K562 (cell line): ENCODE results near the gene EPHB6. TPM values are rescaled to one million over a fixed set of nuclear protein-coding genes. Genes with fewer than 3 reads are reported as not detected.

Source experiments
- ARNT ChIP-seq, 2 experiments: fragments of 450-650 bp; IDR thresholded peaks; 2 replicates each; pipeline ENCODE4 v1.6.1; 2016; ENCODE audit warnings: mild to moderate bottlenecking in 1 of 2
- CBFA2T2 ChIP-seq: fragments of 450-650 bp; conservative IDR thresholded peaks from 2 replicates; pipeline ENCODE4 v1.6.1; 2017; ENCODE audit warnings: mild to moderate bottlenecking
- E2F6 ChIP-seq, 2 experiments: IDR thresholded peaks; 2 replicates each; pipeline ENCODE4 v1.6.1; 2011; ENCODE audit warnings: borderline replicate concordance in 1 of 2, control low read depth in 1 of 2, low read depth in 1 of 2, low read length in 1 of 2, mild to moderate bottlenecking in 1 of 2, mixed read lengths in 1 of 2, moderate library complexity in 1 of 2; ENCODE audit not compliant: insufficient read depth in 1 of 2, insufficient read length in 1 of 2, poor library complexity in 1 of 2, severe bottlenecking in 1 of 2; ENCODE audit errors: extremely low read depth in 1 of 2
- GABPA ChIP-seq: fragments of 200-800 bp; sonication (Bioruptor generic); conservative IDR thresholded peaks from 2 replicates; pipeline ENCODE4 v1.6.1; 2016; ENCODE audit warnings: low read depth, missing genetic modification characterization, missing compliant biosample characterization
- GTF2F1 ChIP-seq: IDR thresholded peaks from 2 replicates; pipeline ENCODE4 v1.6.1; 2011; ENCODE audit warnings: low read depth, low read length, improper control_type of control experiment
- HDGF ChIP-seq: fragments of 450-650 bp; IDR thresholded peaks from 2 replicates; pipeline ENCODE4 v1.6.1; 2016
- HES1 ChIP-seq: fragments of 450-650 bp; IDR thresholded peaks from 2 replicates; pipeline ENCODE4 v1.6.1; 2016; ENCODE audit warnings: low read depth, mild to moderate bottlenecking, moderate library complexity
- PRDM10 ChIP-seq: fragments of 450-650 bp; IDR thresholded peaks from 2 replicates; pipeline ENCODE4 v1.6.1; 2018; ENCODE audit not compliant: partially characterized antibody
- PRPF4 ChIP-seq: fragments of 200-400 bp; formaldehyde crosslinking; IDR thresholded peaks from one replicate; pipeline ENCODE4 v1.6.1; 2017; ENCODE audit warnings: low read length, low read depth, mild to moderate bottlenecking; ENCODE audit not compliant: insufficient read depth, poor library complexity, severe bottlenecking
- RERE ChIP-seq: sonication (generic); formaldehyde crosslinking; IDR thresholded peaks from 2 replicates; pipeline ENCODE4 v1.8.0; 2023; ENCODE audit warnings: missing genetic modification reagents, mild to moderate bottlenecking, borderline replicate concordance
- SMARCB1 ChIP-seq: IDR thresholded peaks from 2 replicates; pipeline ENCODE4 v1.6.1; 2011; ENCODE audit warnings: improper control_type of control experiment, low read depth; ENCODE audit not compliant: insufficient read length
- SNAPC5 ChIP-seq: fragments of 250-450 bp; sonication (Bioruptor Pico); IDR thresholded peaks from 2 replicates; pipeline ENCODE4 v1.8.0; 2021; ENCODE audit warnings: moderate library complexity, mild to moderate bottlenecking, inconsistent platforms
- ZNF444 ChIP-seq: fragments of 250-450 bp; sonication (Bioruptor Pico); IDR thresholded peaks from 2 replicates; pipeline ENCODE4 v1.4.0; 2020; ENCODE audit warnings: mild to moderate bottlenecking, moderate library complexity
- polyA plus RNA-seq, 8 experiments: library from polyadenylated mRNA; depleted of rRNA in 4 of 8; stranded (reverse) in 5 of 8; unstranded in 3 of 8; fragments of >200 nt; fragmentation: Nextera tagmentation in 2 of 8; fragmentation: Illumina TruSeq in 1 of 8; extraction: Ambion mirVana in 2 of 8; extraction: Trizol in 1 of 8; gene quantifications; 2 replicates each; pipeline versions ENCODE4 v1.2.1 to v1.2.3, GENCODE V29; 2011 to 2014; ENCODE audit warnings: inconsistent platforms in 1 of 8, missing spikeins in 1 of 8
- total RNA-seq, 7 experiments: library from RNA; depleted of rRNA in 6 of 7; stranded (reverse); fragments of >200 nt in 6 of 7; fragmentation: Illumina TruSeq in 2 of 7; extraction: Trizol in 2 of 7; gene quantifications; 2 replicates each; pipeline versions ENCODE4 v1.2.1 to v1.2.3, GENCODE V29; 2011 to 2021; ENCODE audit warnings: low replicate concordance in 1 of 7

Gene EPHB6
- total and polyA plus RNA-seq, 9 of the 15 experiments (the other 6 are each of a cell fraction or from before 2014, with no cell fraction given) = 1.4 to 123 (median 7.6) TPM

- TF ChIP-seq RERE = no peak
- TF ChIP-seq CBFA2T2 = peak; percentile 66
- TF ChIP-seq SMARCB1 = no peak
- no peak for TF ChIP-seq GTF2F1
- TF ChIP-seq PRPF4 = no peak
- TF ChIP-seq E2F6 (IDR thresholded peaks at IDR 0.05; ENCODE audit: borderline replicate concordance in 1 of 2, extremely low read depth in 1 of 2, insufficient read depth in 1 of 2, insufficient read length in 1 of 2, low read depth in 1 of 2, low read length in 1 of 2, poor library complexity in 1 of 2, severe bottlenecking in 1 of 2) = peak in 1 of 2 experiments; percentile 37
- TF ChIP-seq GABPA (tag) = peak; percentile 70
- TF ChIP-seq HDGF = no peak
- no peak for TF ChIP-seq ARNT (IDR thresholded peaks at IDR 0.05)
- no peak for TF ChIP-seq HES1
- no peak for TF ChIP-seq ZNF444 (CRISPR knock-in tag)
- TF ChIP-seq PRDM10 = no peak
- no peak for TF ChIP-seq SNAPC5 (CRISPR knock-in tag)
Measured at GRCh38 chr7:142808802-142809583, 45.9 kb upstream of the EPHB6 start (continued).
